GM12874 (cell line): Measurements from ENCODE around the gene AKAP13.

Experiments used
- TF ChIP-seq, protein P1 (sequence below): IDR thresholded peaks from 2 replicates; pipeline ENCODE4 v1.5.1; 2011; ENCODE audit warnings: low read depth, mild to moderate bottlenecking, control low read depth, low read length, moderate library complexity; ENCODE audit not compliant: insufficient read depth

AKAP13 gene

GRCh38 chr15:85531083-85531482 lies 150.7 kb downstream of the AKAP13 start:
- TF ChIP-seq, protein P1, sequence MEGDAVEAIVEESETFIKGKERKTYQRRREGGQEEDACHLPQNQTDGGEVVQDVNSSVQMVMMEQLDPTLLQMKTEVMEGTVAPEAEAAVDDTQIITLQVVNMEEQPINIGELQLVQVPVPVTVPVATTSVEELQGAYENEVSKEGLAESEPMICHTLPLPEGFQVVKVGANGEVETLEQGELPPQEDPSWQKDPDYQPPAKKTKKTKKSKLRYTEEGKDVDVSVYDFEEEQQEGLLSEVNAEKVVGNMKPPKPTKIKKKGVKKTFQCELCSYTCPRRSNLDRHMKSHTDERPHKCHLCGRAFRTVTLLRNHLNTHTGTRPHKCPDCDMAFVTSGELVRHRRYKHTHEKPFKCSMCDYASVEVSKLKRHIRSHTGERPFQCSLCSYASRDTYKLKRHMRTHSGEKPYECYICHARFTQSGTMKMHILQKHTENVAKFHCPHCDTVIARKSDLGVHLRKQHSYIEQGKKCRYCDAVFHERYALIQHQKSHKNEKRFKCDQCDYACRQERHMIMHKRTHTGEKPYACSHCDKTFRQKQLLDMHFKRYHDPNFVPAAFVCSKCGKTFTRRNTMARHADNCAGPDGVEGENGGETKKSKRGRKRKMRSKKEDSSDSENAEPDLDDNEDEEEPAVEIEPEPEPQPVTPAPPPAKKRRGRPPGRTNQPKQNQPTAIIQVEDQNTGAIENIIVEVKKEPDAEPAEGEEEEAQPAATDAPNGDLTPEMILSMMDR: no peak

DNA sequence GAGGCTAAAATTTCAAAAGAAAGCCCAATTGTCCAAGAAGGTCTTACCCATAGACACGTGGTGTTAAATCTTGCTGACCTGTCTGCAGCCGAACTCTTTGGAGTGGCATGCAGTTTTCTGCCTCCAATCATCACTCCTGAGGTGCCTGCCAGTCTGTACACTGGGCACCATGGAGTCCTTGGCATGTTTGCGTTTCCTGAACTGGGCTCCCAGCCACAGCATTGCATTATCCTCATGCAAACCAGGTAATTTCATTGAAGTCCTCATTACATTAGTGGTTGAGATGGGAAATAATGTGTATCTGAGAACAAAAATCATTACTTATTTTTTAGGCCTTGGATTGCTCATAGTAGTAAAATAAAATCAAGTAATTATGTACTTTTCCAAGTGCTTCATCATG lies 152.3 kb downstream of the AKAP13 start:
- TF ChIP-seq, protein P1: no peak

- TF ChIP-seq, protein P1: no peak
Measured at GRCh38 chr15:85534031-85534430, 153.6 kb downstream of the AKAP13 start.

DNA sequence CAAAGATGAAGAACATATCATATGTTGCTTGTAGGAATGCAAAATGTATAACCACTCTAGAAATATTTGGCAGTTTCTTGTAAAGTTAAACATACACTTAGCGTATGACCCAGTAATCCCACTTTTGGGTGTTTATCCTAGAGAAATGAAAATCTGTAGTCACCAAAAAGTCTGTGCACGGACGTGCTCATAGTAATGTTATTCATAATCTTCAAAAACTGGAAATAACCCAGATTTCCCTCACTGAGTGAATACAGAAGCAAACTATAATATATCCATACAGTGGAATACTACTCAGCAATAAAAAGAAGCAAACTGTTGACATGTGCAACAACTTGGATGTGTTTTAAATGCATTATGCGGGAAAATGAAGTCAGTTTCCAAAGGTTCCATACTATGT lies 155.9 kb downstream of the AKAP13 start:
- TF ChIP-seq, protein P1: no peak

GRCh38 chr15:85539491-85539890 lies 159.1 kb downstream of the AKAP13 start:
- TF ChIP-seq, protein P1: no peak

GRCh38 chr15:85540085-85540797 lies 159.8 kb downstream of the AKAP13 start:
- TF ChIP-seq, protein P1: no peak

DNA sequence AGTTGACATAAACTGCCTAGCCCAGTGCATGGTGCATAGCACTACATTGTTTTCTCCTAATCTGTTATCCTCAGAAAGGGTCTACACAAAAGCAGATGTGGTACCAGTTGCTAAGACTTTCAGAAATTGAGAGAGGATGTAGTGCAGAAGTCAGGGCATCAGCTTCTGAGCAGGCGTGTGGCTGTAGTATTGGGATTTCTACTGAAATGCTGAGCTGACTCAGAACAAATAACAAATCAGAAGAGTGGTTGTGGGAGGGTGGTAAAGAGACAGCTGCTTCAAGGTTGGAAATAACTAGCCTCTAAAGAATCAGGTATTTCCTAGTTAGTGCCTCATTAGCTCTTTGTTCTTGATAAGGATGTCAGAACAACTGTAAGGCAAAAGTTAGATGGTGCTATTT lies 161.3 kb downstream of the AKAP13 start:
- TF ChIP-seq, protein P1: no peak

DNA sequence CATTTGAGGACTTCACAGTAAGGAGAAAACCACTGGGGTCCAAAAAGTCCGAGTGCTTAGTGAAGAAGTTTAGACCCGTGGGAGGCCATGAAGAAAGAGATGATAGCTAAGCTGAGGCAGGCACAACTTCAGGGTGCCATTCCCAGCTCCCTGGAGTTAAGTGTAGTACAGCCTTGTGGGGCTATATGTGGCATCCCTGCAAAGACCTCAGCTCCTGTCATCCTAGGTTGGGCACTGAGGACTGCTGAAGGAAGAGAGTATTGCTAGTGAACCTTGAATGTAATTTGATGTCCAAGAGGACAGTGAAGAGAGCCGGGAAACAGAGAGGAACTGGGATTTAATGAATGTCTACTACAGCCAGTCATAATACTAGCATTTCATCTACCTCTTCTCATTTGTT lies 162.1 kb downstream of the AKAP13 start:
- TF ChIP-seq, protein P1: no peak
